Adrenal gland (tissue), 12 donors: ENCODE data around the gene FIGLA. TPM values are rescaled to one million over a fixed set of nuclear protein-coding genes. Genes with fewer than 3 reads are reported as not detected.
"Not testable (repeated sequence)": the region's sequence is repeated elsewhere in the genome, so short reads cannot be mapped to it uniquely, and the experiment has no call there.

Source experiments
- DNase-seq, 7 donors: peaks; one replicate each; pipeline ENCODE4 v3.0.0-alpha.2; 2019 to 2020
- H3K27ac ChIP-seq, 5 donors: fragments of 200-600 bp; sonication (generic) in 4 of 5; 1 replicate in 3 of 5; 2 replicates in 2 of 5; pipeline versions ENCODE4 v1.5.1 to v1.8.0; 2016 to 2020; ENCODE audit warnings: mild to moderate bottlenecking in 1 of 5
- H3K27me3 ChIP-seq: fragments of 200-600 bp; 2 replicates; pipeline ENCODE4 v1.8.0; 2021
- H3K36me3 ChIP-seq, 2 donors: fragments of 200-600 bp; replicated peaks in 1 of 2; 1 replicate in 1 of 2; 2 replicates in 1 of 2; pipeline versions ENCODE4 v1.5.1 to v1.8.0; 2018 to 2022
- H3K4me1 ChIP-seq, 2 donors: fragments of 200-600 bp; replicated peaks in 1 of 2; 1 replicate in 1 of 2; 2 replicates in 1 of 2; pipeline versions ENCODE4 v1.5.1 to v1.8.0; 2018 to 2021
- H3K4me3 ChIP-seq, 4 donors: fragments of 200-600 bp; sonication (generic) in 3 of 4; one replicate each; pipeline ENCODE4 v1.5.1; 2016 to 2018
- H3K9me3 ChIP-seq, 3 donors: fragments of 200-600 bp; sonication (generic) in 1 of 3; replicated peaks in 1 of 3; 1 replicate in 2 of 3; 2 replicates in 1 of 3; pipeline versions ENCODE4 v1.5.1 to v1.8.0; 2016 to 2021
- CTCF ChIP-seq, 6 experiments: fragments of 450-650 bp in 4 of 6; fragments of 200-600 bp in 2 of 6; sonication (generic) in 1 of 6; IDR thresholded peaks; 1 replicate in 5 of 6; 2 replicates in 1 of 6; pipeline versions ENCODE4 v1.5.1 to v1.8.0; 2016 to 2021; ENCODE audit warnings: antibody characterized with exemption in 6 of 6, mild to moderate bottlenecking in 2 of 6, moderate library complexity in 1 of 6
- POLR2A ChIP-seq, 2 donors: fragments of 450-650 bp; IDR thresholded peaks; one replicate each; pipeline ENCODE4 v1.6.1; 2017; ENCODE audit warnings: antibody characterized with exemption in 2 of 2, mild to moderate bottlenecking in 2 of 2, moderate library complexity in 1 of 2
- WGBS, 4 donors: extraction: QIAGEN DNeasy Blood & Tissue Kit in 2 of 4; methylation state at CpG; one replicate each; pipeline versions ENCODE4 v1.1.5 to v1.1.7; 2013 to 2017; 5-methylcytosine and 5-hydroxymethylcytosine counted together
- intact Hi-C, 2 donors: fragments of 100-400 bp; cut with DNase I; formaldehyde crosslinking; loops; one replicate each; pipeline versions ENCODE4 v1.14.1 to v1.15.0; 2022 to 2023
- polyA plus RNA-seq, 3 donors: library from polyadenylated mRNA; stranded (reverse); fragments of 200-250 nt in 2 of 3; fragments of 350-450 nt in 1 of 3; fragmentation: Illumina TruSeq in 1 of 3; extraction: RNeasy Lipid Tissue Mini Kit (QIAGEN cat#74804) in 1 of 3; gene quantifications; one replicate each; pipeline ENCODE4 v1.2.3, GENCODE V29; 2013 to 2014
- total RNA-seq, 9 donors: library from RNA; depleted of rRNA in 4 of 9; stranded (reverse); fragments of >200 nt in 4 of 9; fragments of 120-200 nt in 1 of 9; fragmentation: NEBNext Ultra II Directional in 1 of 9; extraction: Animal tissue kit (Norgen Biotek cat#: 25700) in 1 of 9; gene quantifications; one replicate each; pipeline versions ENCODE4 v1.1.0 to v1.2.4, GENCODE V29; 2013 to 2023
- donor health status: healthy with polysubstance abuse.
- donor health status: Bipolar disorder and iron deficiency.
- donor health status: DM: yes; HTN: yes; CAD: no.
- donor health status: DM: no; HTN: no; CAD: no.
- donor health status: DM: no; HTN: no; CAD: no.
- donor health status: DM: yes; HTN: yes; CAD: no.

FIGLA gene
- total and polyA plus RNA-seq, 12 donors = not detected

GRCh38 chr2:70745276-70745825 lies 45.1 kb downstream of the FIGLA start:
- DNase-seq = no peak
- 51 to 69% (median 67%) methylated on average over 3 of the region's 3 CpGs for WGBS, 4 donors
- H3K9me3 ChIP-seq = no peaks in the 10 kb centered on the region
- H3K4me3 ChIP-seq = no peak overlapping the region
- intact Hi-C loops = no loop called here
- TF ChIP-seq POLR2A (IDR thresholded peaks at IDR 0.05) (no peak), CTCF (IDR thresholded peaks at IDR 0.05) (no peak)
- H3K27me3 ChIP-seq = no peaks in the 10 kb centered on the region
- no peaks in the 10 kb centered on the region for H3K4me1 ChIP-seq
- no peaks in the 10 kb centered on the region for H3K36me3 ChIP-seq
- H3K27ac ChIP-seq = no peak overlapping the region

- DNase-seq = no peak
- TF ChIP-seq POLR2A (IDR thresholded peaks at IDR 0.05) = no peak
- TF ChIP-seq CTCF (IDR thresholded peaks at IDR 0.05) = no peak
- no peaks in the 10 kb centered on the region for H3K4me1 ChIP-seq
- H3K4me3 ChIP-seq = no peak overlapping the region
- intact Hi-C loops = no loop called here
- H3K9me3 ChIP-seq = no peaks in the 10 kb centered on the region
- no peak overlapping the region for H3K27ac ChIP-seq
- H3K36me3 ChIP-seq = no peaks in the 10 kb centered on the region
- H3K27me3 ChIP-seq = no peaks in the 10 kb centered on the region
- 61 to 77% (median 65%) methylated on average over 3 of the region's 3 CpGs for WGBS, 4 donors
Observed at GRCh38 chr2:70744397-70744796, 46.0 kb downstream of the FIGLA start.

GRCh38 chr2:70743677-70744076 lies 46.8 kb downstream of the FIGLA start:
- intact Hi-C loops = no loop called here
- TF ChIP-seq CTCF (IDR thresholded peaks at IDR 0.05) = no peak
- TF ChIP-seq POLR2A (IDR thresholded peaks at IDR 0.05) = no peak
- H3K27ac ChIP-seq = no peak overlapping the region

GRCh38 chr2:70743068-70743467 lies 47.4 kb downstream of the FIGLA start:
- Histone ChIP-seq H3K4me1 (no peaks in the 10 kb centered on the region), H3K36me3 (no peaks in the 10 kb centered on the region), H3K27me3 (no peaks in the 10 kb centered on the region), H3K9me3 (no peaks in the 10 kb centered on the region), H3K4me3 (no peak overlapping the region), H3K27ac (no peak overlapping the region)
- TF ChIP-seq CTCF (IDR thresholded peaks at IDR 0.05) (no peak), POLR2A (IDR thresholded peaks at IDR 0.05) (no peak)
- intact Hi-C loops = no loop called here
- WGBS, 4 donors = 76 to 86% (median 81%) methylated on average over 4 of the region's 4 CpGs
- no peak for DNase-seq

More at GRCh38 chr2:70743677-70744076, 46.8 kb downstream of the FIGLA start:
- no peak overlapping the region for H3K4me3 ChIP-seq
- H3K9me3 ChIP-seq = no peaks in the 10 kb centered on the region
- DNase-seq = no peak
- H3K36me3 ChIP-seq = no peaks in the 10 kb centered on the region
- H3K27me3 ChIP-seq = no peaks in the 10 kb centered on the region
- no peaks in the 10 kb centered on the region for H3K4me1 ChIP-seq

- H3K4me3 ChIP-seq, DNase-seq, H3K27ac ChIP-seq, H3K4me1 ChIP-seq, H3K9me3 ChIP-seq, H3K27me3 ChIP-seq, H3K36me3 ChIP-seq, intact Hi-C loops: not testable (repeated sequence)
- WGBS, 4 donors = 86 to 100% (median 87%) methylated on average over 1 of the region's 1 CpG
Observed at GRCh38 chr2:70739492-70739891, 51.0 kb downstream of the FIGLA start.
